ENCODE results near the gene OTULIN.

The OTULIN gene

DNA sequence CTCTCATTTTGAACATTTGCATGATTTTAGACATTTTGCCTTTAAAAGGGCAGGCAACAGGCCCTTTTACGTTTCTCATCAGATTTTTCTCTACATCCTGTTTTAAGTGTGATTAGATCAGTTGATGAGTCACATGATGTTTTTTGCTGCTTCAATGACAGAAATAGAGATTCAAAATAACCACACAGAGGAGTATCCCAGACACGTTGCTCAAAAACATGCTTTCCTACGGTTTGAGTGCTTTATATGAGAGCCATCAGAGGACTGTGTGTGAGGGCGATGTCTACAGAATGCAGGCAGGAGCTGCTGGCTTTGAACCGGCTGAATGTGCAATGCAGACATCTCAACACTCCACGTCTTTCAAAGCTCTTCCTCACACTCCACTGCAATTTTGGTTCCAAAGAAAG lies 42.1 kb downstream of the OTULIN start:
- Mint-ChIP-seq H3K9me3 (no peaks in the 10 kb centered on the region), H3K27ac (peak overlapping the region in 1 of 3 experiments; percentile 80), H3K36me3 (ENCODE audit: low read depth) (peaks cover 77% of the 10 kb centered on the region), H3K4me3 (no peak overlapping the region), H3K4me1 (peaks cover 5% of the 10 kb centered on the region), H3K27me3 (ENCODE audit: low read depth) (no peaks in the 10 kb centered on the region)
- TF ChIP-seq, protein P1, sequence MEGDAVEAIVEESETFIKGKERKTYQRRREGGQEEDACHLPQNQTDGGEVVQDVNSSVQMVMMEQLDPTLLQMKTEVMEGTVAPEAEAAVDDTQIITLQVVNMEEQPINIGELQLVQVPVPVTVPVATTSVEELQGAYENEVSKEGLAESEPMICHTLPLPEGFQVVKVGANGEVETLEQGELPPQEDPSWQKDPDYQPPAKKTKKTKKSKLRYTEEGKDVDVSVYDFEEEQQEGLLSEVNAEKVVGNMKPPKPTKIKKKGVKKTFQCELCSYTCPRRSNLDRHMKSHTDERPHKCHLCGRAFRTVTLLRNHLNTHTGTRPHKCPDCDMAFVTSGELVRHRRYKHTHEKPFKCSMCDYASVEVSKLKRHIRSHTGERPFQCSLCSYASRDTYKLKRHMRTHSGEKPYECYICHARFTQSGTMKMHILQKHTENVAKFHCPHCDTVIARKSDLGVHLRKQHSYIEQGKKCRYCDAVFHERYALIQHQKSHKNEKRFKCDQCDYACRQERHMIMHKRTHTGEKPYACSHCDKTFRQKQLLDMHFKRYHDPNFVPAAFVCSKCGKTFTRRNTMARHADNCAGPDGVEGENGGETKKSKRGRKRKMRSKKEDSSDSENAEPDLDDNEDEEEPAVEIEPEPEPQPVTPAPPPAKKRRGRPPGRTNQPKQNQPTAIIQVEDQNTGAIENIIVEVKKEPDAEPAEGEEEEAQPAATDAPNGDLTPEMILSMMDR (IDR thresholded peaks at IDR 0.05; ENCODE audit: unreplicated experiment in 3 of 3), result no peak

- Mint-ChIP-seq H3K4me1 (peaks cover 5% of the 10 kb centered on the region), H3K27me3 (ENCODE audit: low read depth) (no peaks in the 10 kb centered on the region), H3K4me3 (no peak overlapping the region), H3K36me3 (ENCODE audit: low read depth) (peaks cover 79% of the 10 kb centered on the region), H3K27ac (no peak overlapping the region), H3K9me3 (no peaks in the 10 kb centered on the region)
- TF ChIP-seq, protein P1 (IDR thresholded peaks at IDR 0.05; ENCODE audit: unreplicated experiment in 3 of 3), result no peak
Observed at GRCh38 chr5:14707811-14708390, 43.4 kb downstream of the OTULIN start.

- Mint-ChIP-seq H3K27ac (no peak overlapping the region), H3K27me3 (ENCODE audit: low read depth) (no peaks in the 10 kb centered on the region), H3K36me3 (ENCODE audit: low read depth) (peaks cover 77% of the 10 kb centered on the region), H3K4me3 (no peak overlapping the region), H3K4me1 (peaks cover 5% of the 10 kb centered on the region), H3K9me3 (no peaks in the 10 kb centered on the region)
- TF ChIP-seq, protein P1 (IDR thresholded peaks at IDR 0.05; ENCODE audit: unreplicated experiment in 3 of 3), result no peak
Observed at GRCh38 chr5:14708551-14708950, 44.0 kb downstream of the OTULIN start.

- no peaks in the 10 kb centered on the region for H3K27me3 Mint-ChIP-seq (ENCODE audit: low read depth)
- TF ChIP-seq, protein P1 (IDR thresholded peaks at IDR 0.05; ENCODE audit: unreplicated experiment in 3 of 3), result no peak
- H3K4me3 Mint-ChIP-seq, result no peak overlapping the region
- no peak overlapping the region for H3K27ac Mint-ChIP-seq
- H3K9me3 Mint-ChIP-seq, result no peaks in the 10 kb centered on the region
- peaks cover 9% of the 10 kb centered on the region for H3K4me1 Mint-ChIP-seq
- H3K36me3 Mint-ChIP-seq (ENCODE audit: low read depth), result peaks cover 83% of the 10 kb centered on the region
Observed at GRCh38 chr5:14710313-14710994, 45.9 kb downstream of the OTULIN start.

- H3K27me3 Mint-ChIP-seq (ENCODE audit: low read depth), result no peaks in the 10 kb centered on the region
- H3K4me3 Mint-ChIP-seq, result no peak overlapping the region
- H3K4me1 Mint-ChIP-seq, result peaks cover 5% of the 10 kb centered on the region
- peaks cover 83% of the 10 kb centered on the region for H3K36me3 Mint-ChIP-seq (ENCODE audit: low read depth)
- TF ChIP-seq, protein P1 (IDR thresholded peaks at IDR 0.05; ENCODE audit: unreplicated experiment in 3 of 3), result no peak
- peaks cover 1% of the 10 kb centered on the region for H3K9me3 Mint-ChIP-seq
- no peak overlapping the region for H3K27ac Mint-ChIP-seq
Observed at GRCh38 chr5:14712131-14712530, 47.6 kb downstream of the OTULIN start.

DNA sequence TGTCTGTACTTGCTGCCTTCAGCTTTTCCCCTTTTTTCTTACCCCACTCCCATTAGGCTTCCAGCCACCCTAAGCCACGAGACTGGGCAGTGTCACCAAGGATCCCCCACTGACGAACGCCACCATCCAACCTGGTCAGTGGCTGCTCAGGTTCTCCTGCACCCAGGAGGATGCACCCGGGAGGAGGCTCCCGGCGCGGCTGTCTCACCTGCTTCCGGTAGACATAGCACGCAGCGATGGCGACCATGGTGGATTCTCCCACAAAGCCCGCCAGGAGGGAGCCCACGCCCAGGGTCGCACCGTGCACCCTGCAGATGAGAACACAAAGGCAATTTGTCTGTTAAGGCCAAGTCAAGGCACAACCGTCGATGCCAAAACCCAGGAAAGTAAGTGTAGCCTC lies 48.1 kb downstream of the OTULIN start:
- peaks cover 3% of the 10 kb centered on the region for H3K9me3 Mint-ChIP-seq
- H3K4me3 Mint-ChIP-seq, result no peak overlapping the region
- TF ChIP-seq, protein P1 (IDR thresholded peaks at IDR 0.05; ENCODE audit: unreplicated experiment in 3 of 3), result no peak
- H3K27me3 Mint-ChIP-seq (ENCODE audit: low read depth), result no peaks in the 10 kb centered on the region
- H3K27ac Mint-ChIP-seq, result no peak overlapping the region
- peaks cover 5% of the 10 kb centered on the region for H3K4me1 Mint-ChIP-seq
- peaks cover 85% of the 10 kb centered on the region for H3K36me3 Mint-ChIP-seq (ENCODE audit: low read depth)

Data from nephron (organoid).